HG03064 (cell line): ENCODE results near the gene GEMIN5.
"Not testable (repeated sequence)": the region's sequence is repeated elsewhere in the genome, so short reads cannot be mapped to it uniquely, and the experiment has no call there.

Source experiments
- ATAC-seq: cut with Tn5 transposase; IDR thresholded peaks from one replicate; pipeline ENCODE4 v1.9.1; 2021; ENCODE audit warnings: low read depth; ENCODE audit not compliant: unreplicated experiment

The GEMIN5 gene, protein sequence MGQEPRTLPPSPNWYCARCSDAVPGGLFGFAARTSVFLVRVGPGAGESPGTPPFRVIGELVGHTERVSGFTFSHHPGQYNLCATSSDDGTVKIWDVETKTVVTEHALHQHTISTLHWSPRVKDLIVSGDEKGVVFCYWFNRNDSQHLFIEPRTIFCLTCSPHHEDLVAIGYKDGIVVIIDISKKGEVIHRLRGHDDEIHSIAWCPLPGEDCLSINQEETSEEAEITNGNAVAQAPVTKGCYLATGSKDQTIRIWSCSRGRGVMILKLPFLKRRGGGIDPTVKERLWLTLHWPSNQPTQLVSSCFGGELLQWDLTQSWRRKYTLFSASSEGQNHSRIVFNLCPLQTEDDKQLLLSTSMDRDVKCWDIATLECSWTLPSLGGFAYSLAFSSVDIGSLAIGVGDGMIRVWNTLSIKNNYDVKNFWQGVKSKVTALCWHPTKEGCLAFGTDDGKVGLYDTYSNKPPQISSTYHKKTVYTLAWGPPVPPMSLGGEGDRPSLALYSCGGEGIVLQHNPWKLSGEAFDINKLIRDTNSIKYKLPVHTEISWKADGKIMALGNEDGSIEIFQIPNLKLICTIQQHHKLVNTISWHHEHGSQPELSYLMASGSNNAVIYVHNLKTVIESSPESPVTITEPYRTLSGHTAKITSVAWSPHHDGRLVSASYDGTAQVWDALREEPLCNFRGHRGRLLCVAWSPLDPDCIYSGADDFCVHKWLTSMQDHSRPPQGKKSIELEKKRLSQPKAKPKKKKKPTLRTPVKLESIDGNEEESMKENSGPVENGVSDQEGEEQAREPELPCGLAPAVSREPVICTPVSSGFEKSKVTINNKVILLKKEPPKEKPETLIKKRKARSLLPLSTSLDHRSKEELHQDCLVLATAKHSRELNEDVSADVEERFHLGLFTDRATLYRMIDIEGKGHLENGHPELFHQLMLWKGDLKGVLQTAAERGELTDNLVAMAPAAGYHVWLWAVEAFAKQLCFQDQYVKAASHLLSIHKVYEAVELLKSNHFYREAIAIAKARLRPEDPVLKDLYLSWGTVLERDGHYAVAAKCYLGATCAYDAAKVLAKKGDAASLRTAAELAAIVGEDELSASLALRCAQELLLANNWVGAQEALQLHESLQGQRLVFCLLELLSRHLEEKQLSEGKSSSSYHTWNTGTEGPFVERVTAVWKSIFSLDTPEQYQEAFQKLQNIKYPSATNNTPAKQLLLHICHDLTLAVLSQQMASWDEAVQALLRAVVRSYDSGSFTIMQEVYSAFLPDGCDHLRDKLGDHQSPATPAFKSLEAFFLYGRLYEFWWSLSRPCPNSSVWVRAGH (N-terminal part only)

DNA sequence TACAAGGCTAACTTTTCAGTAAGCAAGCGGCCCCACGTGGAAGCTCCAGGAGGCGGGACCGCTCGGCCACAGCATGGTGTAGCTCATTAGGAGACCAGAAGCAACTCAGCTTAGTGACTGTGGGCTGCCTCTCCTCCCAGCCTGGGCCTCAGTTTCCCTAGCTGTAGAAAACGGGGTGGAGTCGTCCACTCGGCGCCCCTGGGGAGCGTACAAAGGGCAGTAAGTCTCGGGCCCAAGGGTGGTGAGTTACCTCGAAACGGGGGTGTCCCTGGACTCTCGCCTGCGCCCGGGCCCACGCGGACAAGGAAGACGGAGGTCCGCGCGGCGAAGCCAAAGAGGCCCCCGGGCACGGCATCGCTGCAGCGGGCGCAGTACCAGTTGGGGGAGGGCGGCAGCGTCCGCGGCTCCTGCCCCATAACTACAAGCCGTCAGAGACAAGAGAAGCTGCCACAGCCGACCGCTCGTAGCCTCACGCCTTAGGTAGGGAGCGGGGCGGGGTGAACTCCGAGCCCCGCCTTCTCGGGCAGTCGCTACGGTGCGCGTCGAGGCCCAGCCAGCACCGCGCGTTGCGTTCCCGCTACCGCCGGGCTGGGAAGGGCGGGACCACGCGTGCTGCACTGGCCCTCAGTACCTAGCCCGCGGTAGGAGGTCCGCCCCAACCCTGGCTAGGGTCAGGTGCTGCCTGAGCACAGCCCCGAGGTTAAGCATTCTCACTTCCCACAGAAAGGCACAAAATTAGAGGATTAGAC lies at the start of gene GEMIN5:
Gene GEMIN5, minus strand, starts transcription at position 494 of the 749 bp plus-strand sequence. Its CDS starts 78 bp downstream, at position 416.
- ATAC-seq, result peak; percentile 82

DNA sequence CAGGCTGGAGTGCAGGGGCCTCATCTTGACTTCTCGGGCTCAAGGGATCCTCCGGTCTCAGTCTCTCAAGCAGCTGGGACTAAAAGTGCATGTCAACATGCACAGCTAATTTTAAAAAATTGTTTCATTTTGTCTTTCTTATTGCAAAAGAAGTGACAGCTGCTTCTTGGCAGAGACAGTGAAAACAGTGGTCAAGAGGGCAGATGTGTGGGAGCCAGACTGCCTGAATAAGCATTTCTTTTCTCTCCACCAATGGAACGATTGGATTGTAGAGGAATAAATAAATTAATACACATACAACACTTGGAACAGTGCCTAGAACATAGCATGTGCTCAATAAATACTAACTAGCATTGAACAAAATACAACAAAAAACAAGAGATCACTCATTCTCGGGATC lies 48.1 kb upstream of the GEMIN5 start:
- ATAC-seq, result no peak

DNA sequence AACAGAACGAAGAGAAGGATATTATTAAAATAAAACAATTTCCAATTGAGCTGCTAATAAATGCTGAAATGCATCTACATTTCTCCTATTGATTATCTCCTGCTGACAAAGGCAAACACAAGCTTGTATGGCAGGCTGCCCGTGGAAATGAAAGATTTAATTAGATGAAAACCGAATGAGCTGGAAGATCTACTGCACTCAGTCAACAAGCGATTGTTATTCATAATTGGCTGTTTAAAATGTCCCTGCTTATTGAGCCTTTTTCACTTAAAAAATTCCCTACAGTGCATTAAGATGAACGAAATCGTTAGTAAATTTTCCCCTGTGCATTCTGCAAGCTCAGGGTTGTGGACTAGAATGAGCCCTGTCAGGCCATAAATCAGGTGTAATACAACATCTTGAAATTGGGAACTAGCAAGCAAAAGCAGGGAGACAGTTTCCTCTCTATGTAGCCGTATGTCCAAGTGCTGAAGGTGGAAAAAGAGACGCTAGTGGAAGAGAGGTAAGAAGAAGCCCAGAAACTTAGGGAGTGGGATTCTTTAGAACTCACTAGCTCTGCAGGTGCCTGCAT lies 47.0 kb upstream of the GEMIN5 start:
- no peak for ATAC-seq

DNA sequence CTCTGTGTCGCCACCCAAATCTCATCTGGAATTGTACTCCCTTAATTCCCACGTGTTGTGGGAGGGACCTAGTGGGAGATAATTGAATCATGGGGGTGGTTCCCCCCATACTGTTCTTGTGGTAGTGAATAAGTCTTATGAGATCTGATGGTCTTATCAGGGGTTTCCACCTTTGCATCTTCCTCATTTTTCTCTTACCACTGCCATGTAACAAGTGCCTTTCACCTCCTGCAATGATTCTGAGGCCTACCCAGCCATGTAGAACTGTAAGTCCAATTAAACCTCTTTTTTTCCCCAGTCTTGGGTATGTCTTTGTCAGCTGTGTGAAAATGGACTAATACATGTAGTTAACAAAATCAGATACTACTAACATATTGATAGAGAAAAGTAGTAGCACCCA lies 40.3 kb upstream of the GEMIN5 start:
- ATAC-seq, result not testable (repeated sequence)

DNA sequence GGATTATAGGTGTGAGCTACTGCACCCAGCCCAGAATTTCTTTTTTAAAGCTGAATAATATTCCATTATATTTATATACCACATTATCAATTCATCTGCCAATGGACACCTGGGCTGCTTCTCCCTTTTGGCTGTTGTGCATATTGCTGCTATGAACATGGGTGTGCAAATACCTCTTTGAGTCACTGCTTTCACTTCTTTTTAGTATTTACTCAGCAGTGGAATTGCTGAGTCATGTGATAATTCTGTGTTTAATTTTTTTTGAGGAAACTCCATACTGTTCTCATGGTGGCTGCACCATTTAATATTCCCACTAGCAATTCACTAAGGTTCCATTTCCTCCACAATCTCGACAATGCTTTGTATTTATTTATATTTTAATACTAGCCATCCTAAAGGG lies 39.4 kb upstream of the GEMIN5 start:
- ATAC-seq, result no peak

DNA sequence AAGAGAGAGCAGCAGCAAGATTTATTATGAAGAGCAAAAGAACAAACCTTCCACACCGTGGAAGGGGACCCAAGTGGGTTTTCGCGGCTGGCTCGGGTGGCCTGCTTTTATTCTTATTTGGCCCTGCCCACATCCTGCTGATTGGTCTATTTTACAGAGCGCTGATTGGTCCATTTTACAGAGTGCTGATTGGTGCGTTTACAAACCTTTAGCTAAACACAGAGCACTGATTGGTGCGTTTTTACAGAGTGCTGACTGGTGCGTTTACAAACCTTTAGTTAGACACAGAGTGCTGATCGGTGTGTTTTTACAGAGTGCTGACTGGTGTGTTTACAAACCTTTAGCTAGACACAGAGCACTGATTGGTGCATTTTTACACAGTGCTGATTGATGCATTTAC lies 38.1 kb upstream of the GEMIN5 start:
- not testable (repeated sequence) for ATAC-seq

DNA sequence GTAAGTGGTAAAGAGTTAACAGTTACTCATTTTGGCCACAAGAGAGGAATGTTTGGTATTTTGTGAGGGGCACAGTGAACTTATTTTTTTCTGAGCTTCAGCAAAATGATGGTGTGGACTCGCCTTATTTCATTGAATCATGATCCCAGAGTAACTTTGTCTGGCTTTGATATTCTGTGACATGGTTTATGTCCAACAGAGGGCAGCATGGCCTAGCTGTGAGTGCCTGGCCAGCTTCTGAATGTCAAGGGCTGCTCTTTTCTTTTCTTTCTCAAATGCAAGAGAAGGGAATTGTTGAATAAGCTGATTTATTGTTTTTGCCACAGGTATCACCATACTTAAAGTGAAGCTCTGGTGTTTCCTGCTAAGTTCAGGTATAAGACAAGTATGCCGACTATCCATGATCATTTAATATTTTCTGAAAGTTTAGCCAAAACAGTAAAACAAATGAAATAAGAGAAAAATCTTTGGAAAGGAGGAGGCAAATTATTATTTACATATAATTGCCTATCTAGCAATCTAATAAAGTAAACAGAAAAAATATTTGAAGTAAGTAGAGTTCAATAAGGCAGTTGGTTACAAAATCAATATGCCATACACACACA lies 34.6 kb upstream of the GEMIN5 start:
- no peak for ATAC-seq

DNA sequence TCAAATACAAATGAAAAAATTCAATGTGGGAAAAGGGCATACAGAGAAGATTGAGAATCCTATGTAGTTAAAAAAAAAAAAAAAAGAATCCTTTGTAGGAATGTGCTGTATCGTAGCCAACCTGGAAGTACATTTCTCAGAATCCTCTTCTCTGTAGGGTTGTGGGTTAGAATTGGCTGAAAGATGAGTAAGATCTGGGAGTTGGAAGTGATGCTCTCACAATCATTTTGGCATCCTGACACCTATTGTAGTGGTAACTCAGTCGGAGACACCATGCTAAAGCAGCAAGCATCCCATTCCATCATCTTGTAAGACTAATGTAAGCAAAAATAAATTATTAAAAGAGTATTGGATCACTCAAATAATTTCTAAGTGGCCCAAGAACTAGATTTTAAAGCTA lies 33.5 kb upstream of the GEMIN5 start:
- ATAC-seq, result no peak

DNA sequence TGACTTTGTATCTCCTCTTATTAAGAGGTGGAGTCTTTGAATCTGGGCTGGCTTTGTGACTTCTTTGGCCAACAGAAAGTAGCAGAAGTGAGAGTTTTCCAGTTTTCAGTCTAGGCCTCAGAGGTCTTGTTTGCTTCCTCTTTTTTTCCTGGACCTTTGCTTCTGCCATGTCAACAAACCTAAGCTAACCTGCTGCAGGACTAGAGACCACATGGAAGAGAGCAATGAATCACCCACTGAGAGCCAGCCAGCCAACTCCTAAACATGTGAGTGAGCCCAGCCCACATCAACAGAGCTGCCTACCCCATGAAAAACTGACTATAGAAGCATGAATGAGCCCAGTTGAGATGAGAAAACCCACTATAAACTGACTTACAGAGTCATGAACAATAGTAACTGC lies 32.7 kb upstream of the GEMIN5 start:
- no peak for ATAC-seq

DNA sequence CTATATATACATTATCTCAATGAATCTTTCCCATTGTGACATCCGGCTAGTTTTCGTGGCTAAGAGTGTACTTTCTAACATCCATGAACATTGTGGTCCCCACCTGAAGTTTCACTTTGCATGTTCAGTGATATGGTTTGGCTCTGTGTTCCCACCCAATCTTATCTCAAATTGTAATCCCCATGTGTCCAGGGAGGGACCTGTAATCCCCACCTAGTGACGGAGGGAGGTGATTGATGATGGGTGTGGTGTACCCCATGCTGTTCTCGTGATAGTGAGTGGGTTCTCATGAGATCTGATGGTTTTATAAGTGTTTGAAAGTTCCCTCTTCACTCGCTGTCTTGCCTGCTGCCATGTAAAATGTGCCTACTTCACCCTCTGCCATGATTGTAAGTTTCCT lies 30.9 kb upstream of the GEMIN5 start:
- ATAC-seq, result no peak

DNA sequence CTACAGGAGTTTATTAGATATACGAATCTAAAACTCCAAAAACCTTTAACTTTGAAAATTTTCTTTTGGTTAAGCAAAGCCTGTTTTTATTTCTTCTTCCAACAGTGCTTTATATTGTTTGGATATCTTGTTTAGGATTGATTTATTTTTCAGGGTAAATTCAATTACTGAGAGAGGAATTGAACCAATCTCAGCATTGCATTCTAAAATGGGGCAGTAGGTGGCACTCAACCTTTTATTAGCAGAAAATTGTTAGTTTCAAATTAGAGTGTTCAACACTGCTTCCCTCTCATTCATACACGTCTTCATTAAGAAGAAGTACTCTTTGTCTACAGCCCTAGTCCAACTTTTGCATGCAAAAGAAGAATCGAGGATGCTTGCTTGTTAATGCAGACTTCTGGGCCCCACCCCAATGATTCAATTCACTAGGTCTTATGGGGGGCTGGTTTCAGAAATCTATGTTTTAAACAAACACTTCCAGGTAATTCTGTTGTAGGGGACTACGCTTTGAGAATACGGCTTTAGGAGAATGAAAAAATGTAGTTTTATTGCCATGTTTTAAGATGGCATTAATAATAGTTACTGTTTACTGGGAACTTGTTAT lies 29.5 kb upstream of the GEMIN5 start:
- ATAC-seq, result no peak

DNA sequence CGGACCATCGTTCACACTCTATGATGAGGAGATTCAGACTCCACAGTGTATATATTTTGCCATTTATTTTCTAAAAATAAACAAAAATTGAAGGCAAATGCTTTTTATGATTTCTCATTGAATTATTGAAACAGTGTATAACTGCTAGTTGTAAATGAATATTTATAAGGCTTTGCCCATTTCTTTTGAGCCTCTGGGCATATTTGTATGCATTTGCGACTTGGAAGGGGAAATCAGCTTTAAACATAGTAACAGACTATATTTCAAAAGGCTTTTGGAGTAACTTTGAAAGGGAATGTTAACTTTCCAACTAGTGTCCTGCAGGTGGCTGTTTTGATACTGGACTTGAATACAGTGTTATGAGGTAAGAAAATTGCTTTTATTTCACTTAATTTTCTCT lies 28.9 kb upstream of the GEMIN5 start:
- ATAC-seq, result no peak

DNA sequence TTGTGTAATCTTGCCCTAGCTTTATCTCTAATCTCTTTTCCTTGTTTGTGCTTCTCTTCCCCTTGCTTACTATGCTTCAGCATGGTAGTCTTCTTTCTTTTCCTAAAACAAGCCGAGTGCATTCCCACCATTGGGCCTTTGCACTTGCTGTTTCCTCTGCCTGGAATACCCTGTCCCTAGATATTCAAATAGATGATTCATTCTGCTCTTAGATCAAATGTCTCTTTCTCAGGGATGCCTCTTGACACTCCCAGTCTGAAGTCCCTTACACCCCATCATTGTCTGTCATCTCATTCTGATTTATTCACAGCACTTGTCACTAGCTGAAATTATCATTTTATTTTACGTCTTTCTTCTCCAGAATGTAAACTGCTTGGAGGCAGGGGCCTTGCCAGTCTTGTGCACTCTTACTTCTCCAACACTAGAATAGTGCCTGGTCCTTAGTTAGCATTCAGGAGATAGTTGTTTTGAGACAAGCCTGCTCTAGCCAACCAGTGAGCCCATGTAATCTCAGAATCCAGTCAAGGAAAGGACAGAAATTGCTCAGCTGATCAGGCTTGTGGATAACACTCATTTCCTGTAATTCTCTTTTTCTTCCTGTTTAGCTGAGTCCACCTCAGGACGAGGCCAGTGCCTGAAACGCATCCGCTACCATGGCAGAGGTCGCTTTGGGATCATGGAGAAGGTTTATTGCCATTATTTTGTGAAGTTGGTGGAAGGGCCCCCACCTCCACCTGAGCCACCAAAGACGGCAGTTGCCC lies 28.2 kb upstream of the GEMIN5 start:
- ATAC-seq, result no peak

DNA sequence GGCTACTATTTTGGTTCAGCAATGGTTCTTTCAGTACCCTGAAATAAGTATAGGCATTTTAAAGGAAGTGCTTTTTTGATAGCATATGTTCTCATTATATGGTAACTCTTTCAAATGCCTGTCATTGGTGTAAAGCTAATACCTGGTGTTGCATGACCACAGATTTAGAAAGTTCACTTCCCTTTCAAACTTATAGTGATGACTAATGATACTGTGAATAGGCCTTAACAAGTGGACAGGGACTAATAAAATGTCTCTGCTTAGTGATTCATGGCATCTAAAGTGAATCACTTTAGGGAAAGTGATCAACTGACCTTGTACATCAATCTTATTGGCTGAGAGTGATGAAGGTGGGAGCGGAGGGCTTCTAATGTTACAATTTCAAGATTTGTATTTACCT lies 24.5 kb upstream of the GEMIN5 start:
- ATAC-seq, result peak; percentile 99

DNA sequence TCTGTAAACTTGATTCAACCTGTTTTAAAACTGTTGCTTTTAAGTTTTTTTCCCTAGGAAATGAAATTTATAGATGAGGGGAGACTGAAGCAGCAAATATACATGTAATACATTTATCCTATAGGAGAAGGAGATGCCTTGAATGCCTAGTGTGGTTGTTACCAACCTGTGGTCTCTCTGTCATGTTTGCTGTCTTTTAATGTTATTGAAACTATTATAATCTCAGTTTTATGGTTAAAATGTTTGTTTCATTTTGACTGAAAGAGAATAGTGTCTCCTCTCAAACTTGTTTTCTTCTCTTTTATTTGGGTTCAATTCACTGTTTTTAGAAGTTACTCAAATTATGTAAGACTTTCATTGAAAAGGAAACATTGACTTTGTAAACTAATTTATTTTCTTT lies 18.7 kb upstream of the GEMIN5 start:
- no peak for ATAC-seq

DNA sequence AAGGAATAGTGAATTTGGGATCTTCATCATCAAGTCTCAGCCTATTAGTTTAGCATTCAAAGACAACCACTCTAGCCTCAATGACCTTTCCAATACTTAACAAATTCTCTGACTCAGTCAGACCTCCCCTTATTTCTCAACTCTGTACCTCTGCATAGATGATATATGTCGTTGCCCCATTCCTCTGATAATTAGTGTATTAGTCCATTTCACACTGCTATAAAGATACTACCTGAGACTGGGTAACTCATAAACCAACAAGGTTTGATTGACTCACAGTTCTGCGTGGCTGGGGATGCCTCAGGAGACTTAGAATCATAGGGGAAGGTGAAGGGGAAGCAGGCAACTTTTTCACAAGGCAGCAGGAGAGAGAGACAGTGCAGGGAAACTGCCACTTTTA lies 11.8 kb upstream of the GEMIN5 start:
- no peak for ATAC-seq

DNA sequence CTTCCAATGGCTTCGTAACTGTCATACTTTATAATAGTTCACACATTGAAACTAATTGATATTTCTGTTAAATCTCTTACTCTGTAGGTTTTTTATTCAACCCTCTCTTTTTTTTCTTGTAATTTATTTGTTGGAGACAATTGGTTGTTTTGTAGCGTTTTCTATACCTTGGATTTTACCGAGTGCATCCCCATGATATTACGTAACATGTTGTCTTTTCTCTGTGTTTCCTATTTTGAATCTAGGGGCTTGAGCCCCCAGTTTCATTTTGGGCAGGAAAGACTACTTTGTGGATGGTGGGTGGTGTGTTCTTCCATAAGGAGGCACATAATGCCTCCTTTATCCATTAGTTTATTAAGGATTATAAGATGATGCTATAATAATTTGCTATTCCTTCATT lies 10.3 kb upstream of the GEMIN5 start:
- ATAC-seq, result no peak

DNA sequence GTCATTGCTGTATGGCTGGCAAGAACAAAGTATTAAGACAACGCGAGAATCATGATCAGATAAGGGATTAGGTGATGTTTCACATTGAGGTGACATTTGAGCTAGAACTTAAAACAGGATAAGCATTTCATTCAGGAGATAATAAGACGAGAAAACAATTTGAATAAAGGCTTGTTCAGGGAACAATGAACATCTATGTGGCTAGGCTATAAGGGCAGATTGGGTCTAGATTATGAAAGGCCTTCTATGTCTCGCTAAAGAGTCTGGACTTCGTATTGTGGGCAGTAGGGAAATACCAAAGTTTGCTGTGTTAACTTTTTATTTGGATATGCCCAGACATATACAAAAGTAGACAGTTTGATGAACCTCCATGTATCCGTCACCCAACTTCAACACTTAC lies 9.8 kb upstream of the GEMIN5 start:
- no peak for ATAC-seq
